Pancreas (tissue), 10 donors: ENCODE results near the gene TMEM255A. TPM values are rescaled to one million over a fixed set of nuclear protein-coding genes. Genes with fewer than 3 reads are reported as not detected.

ENCODE experiments used
- ATAC-seq, 4 donors: fragments of 200-7000 bp; cut with Tn5 transposase; one replicate each; pipeline versions ENCODE4 v1.8.0 to v1.9.1; 2020; ENCODE audit warnings: mild to moderate bottlenecking in 4 of 4, moderate library complexity in 4 of 4
- DNase-seq, 6 donors: peaks; one replicate each; pipeline ENCODE4 v3.0.0-alpha.2; 2020
- FAIRE-seq: peaks from 2 replicates; lab custom pipeline; 2012; peaks lifted over from hg19 to GRCh38; lab: Jason Lieb, UNC
- H3K27ac ChIP-seq, 4 donors: fragments of 200-600 bp; sonication (generic); 1 replicate in 3 of 4; 2 replicates in 1 of 4; pipeline versions ENCODE4 v1.5.0 to v1.8.0; 2020
- H3K27me3 ChIP-seq, 4 donors: fragments of 200-600 bp; one replicate each; pipeline ENCODE4 v1.8.0; 2021
- H3K36me3 ChIP-seq, 3 donors: fragments of 200-600 bp; sonication (generic) in 1 of 3; one replicate each; pipeline versions ENCODE4 v1.5.0 to v1.8.0; 2020 to 2021
- H3K4me1 ChIP-seq, 3 donors: fragments of 200-600 bp; one replicate each; pipeline ENCODE4 v1.8.0; 2021
- H3K4me3 ChIP-seq, 4 donors: fragments of 200-600 bp; sonication (generic) in 2 of 4; one replicate each; pipeline versions ENCODE4 v1.5.0 to v1.8.0; 2020 to 2021
- H3K9me3 ChIP-seq, 4 donors: fragments of 200-600 bp; one replicate each; pipeline ENCODE4 v1.8.0; 2021
- CTCF ChIP-seq, 4 donors: fragments of 200-600 bp; sonication (generic) in 3 of 4; IDR thresholded peaks; one replicate each; pipeline versions ENCODE4 v1.5.0 to v1.8.0; 2021; ENCODE audit warnings: antibody characterized with exemption in 4 of 4
- WGBS, 2 donors: extraction: QIAGEN DNeasy Blood & Tissue Kit; methylation state at CpG; one replicate each; pipeline ENCODE4 v1.1.7; 2013; 5-methylcytosine and 5-hydroxymethylcytosine counted together
- intact Hi-C, 3 donors: fragments of 100-400 bp; cut with DNase I; formaldehyde crosslinking; loops; one replicate each; pipeline versions ENCODE4 v1.11.1 to v1.14.2; 2022
- polyA plus RNA-seq, 2 donors: library from polyadenylated mRNA; stranded (reverse); fragments of 200-250 nt; gene quantifications; one replicate each; pipeline ENCODE4 v1.2.3, GENCODE V29; 2013
- total RNA-seq, 6 donors: library from RNA; stranded (reverse); fragmentation: NEBNext Ultra II Directional in 4 of 6; extraction: Animal tissue kit (Norgen Biotek cat#: 25700) in 4 of 6; gene quantifications; one replicate each; pipeline versions ENCODE4 v1.2.1 to v1.2.4, GENCODE V29; 2021 to 2023
- donor health status: healthy with polysubstance abuse.
- donor health status: DM: no; HTN: no; CAD: no; lungs with moderate emphysema.
- donor health status: DM: no; HTN: no; CAD: no.
- donor health status: control.
- donor health status: control.
- donor health status: Bipolar disorder and iron deficiency.
- donor health status: DM: yes; HTN: yes; CAD: no.
- donor health status: DM: no; HTN: no; CAD: no.
- donor health status: DM: no; HTN: no; CAD: no.
- donor health status: DM: yes; HTN: yes; CAD: no.

Gene TMEM255A
- total and polyA plus RNA-seq, 8 donors: 0.05 to 1.2 (median 0.37) TPM

- FAIRE-seq: no peak
- intact Hi-C loops: no loop called here
- peak overlapping the region in 1 of 4 donors; percentile 52 for H3K27ac ChIP-seq
These were observed 30.1 kb downstream of the TMEM255A start for GRCh38 chrX:120281021-120281624.

DNA sequence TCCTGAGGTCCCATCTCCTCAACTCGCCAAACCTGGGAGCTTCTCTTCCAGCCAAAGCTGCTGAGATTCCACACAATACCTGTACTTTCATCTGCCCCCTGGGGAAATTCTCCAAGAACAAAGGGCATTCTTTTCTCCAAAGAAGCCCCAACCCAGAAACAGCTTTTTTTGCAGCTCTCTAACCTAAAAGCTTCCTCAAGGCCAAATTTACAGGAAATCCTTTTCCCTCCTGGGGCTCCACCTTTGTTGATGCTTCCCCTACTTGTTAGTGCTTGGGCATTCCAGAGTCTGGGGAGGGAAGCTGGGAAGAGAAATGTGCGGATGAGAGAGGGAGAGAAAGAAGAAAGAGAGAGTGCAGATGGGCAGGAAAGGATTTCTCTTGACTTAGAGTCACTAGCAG lies 36.3 kb downstream of the TMEM255A start:
- WGBS, 2 donors: 56 to 76% methylated on average over 2 of the region's 2 CpGs
- no peaks in the 10 kb centered on the region for H3K4me1 ChIP-seq
- ATAC-seq (no peak), FAIRE-seq (no peak), DNase-seq (no peak)
- no peak for TF ChIP-seq CTCF (IDR thresholded peaks at IDR 0.05)
- no peaks in the 10 kb centered on the region for H3K27me3 ChIP-seq
- H3K4me3 ChIP-seq: no peak overlapping the region
- intact Hi-C loops: no loop called here
- no peaks in the 10 kb centered on the region for H3K9me3 ChIP-seq
- H3K36me3 ChIP-seq: no peaks in the 10 kb centered on the region
- no peak overlapping the region for H3K27ac ChIP-seq

More at GRCh38 chrX:120281021-120281624, 30.1 kb downstream of the TMEM255A start:
- 54 to 71% methylated on average over 10 of the region's 10 CpGs for WGBS, 2 donors
- ATAC-seq: no peak
- H3K9me3 ChIP-seq: no peaks in the 10 kb centered on the region
- no peaks in the 10 kb centered on the region for H3K27me3 ChIP-seq
- H3K4me3 ChIP-seq: no peak overlapping the region
- no peaks in the 10 kb centered on the region for H3K36me3 ChIP-seq
- TF ChIP-seq CTCF (IDR thresholded peaks at IDR 0.05): no peak
- DNase-seq: no peak
- no peaks in the 10 kb centered on the region for H3K4me1 ChIP-seq

DNA sequence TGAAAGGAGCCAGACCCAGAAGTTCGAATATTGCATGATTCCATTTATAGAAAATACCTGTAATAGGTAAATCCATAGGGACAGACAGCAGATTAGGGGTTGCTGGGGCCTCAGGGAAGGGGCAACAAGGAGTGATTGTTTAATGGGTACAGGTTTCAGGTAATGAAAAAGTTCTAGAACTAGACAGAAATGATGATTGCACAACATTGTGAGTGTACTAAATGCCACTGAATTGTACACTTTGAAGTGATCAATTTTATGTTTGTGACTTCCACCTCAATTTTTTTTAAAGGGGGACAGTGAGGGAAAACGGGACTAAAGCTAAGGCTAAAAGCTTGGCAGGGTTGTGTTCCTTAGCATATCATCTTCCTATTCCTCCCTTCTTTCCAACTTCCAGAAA lies 37.1 kb downstream of the TMEM255A start:
- WGBS, 2 donors: 31 to 38% methylated on average over 2 of the region's 2 CpGs
- no peak for DNase-seq
- H3K4me3 ChIP-seq: no peak overlapping the region
- no peaks in the 10 kb centered on the region for H3K36me3 ChIP-seq
- no peak for TF ChIP-seq CTCF (IDR thresholded peaks at IDR 0.05)
- no peaks in the 10 kb centered on the region for H3K4me1 ChIP-seq
- H3K9me3 ChIP-seq: no peaks in the 10 kb centered on the region
- no peak for ATAC-seq
- no peak overlapping the region for H3K27ac ChIP-seq
- intact Hi-C loops: no loop called here
- H3K27me3 ChIP-seq: no peaks in the 10 kb centered on the region
- FAIRE-seq: no peak

GRCh38 chrX:120271218-120271617 lies 40.0 kb downstream of the TMEM255A start:
- DNase-seq (no peak), FAIRE-seq (no peak), ATAC-seq (peak in 1 of 4 donors; percentile 50)
- WGBS, 2 donors: 52 to 59% methylated on average over 2 of the region's 2 CpGs
- TF ChIP-seq CTCF (IDR thresholded peaks at IDR 0.05): no peak
- Histone ChIP-seq H3K9me3 (no peaks in the 10 kb centered on the region), H3K4me1 (no peaks in the 10 kb centered on the region), H3K4me3 (no peak overlapping the region), H3K27me3 (no peaks in the 10 kb centered on the region), H3K27ac (no peak overlapping the region), H3K36me3 (no peaks in the 10 kb centered on the region)
- intact Hi-C loops: no loop called here

GRCh38 chrX:120270567-120270966 lies 40.7 kb downstream of the TMEM255A start:
- intact Hi-C loops: no loop called here
- no peak for DNase-seq
- no peaks in the 10 kb centered on the region for H3K27me3 ChIP-seq
- H3K4me1 ChIP-seq: no peaks in the 10 kb centered on the region
- no peaks in the 10 kb centered on the region for H3K36me3 ChIP-seq
- TF ChIP-seq CTCF (IDR thresholded peaks at IDR 0.05): no peak
- ATAC-seq: no peak
- no peak overlapping the region for H3K4me3 ChIP-seq
- no peaks in the 10 kb centered on the region for H3K9me3 ChIP-seq
- 57 to 76% methylated on average over 4 of the region's 4 CpGs for WGBS, 2 donors
- no peak overlapping the region for H3K27ac ChIP-seq
- FAIRE-seq: no peak
